K562 (cell line): ENCODE data around the gene NOL11. TPM values are rescaled to one million over a fixed set of nuclear protein-coding genes. Genes with fewer than 3 reads are reported as not detected.

Experiments
- ATAC-seq: fragments of 200-7000 bp; cut with Tn5 transposase; 3 replicates; pipeline ENCODE4 v1.9.1; 2020; ENCODE audit warnings: moderate library complexity
- BruUV-seq: library from RNA; stranded (reverse); fragments of 400-500 nt; replicated peaks from 2 replicates; lab custom pipeline; 2021; lab: Mats Ljungman, UMichigan
- CTCF ChIA-PET: fragments of 300-600 bp; formaldehyde crosslinking; extraction: SDS; loops from one replicate; lab custom pipeline; 2021; ENCODE audit warnings: low intra/inter-chr PET ratio; lab: Yijun Ruan, JAX
- POLR2A ChIA-PET: fragments of 300-600, 350-650 bp; sonication (Branson Sonifier 250); formaldehyde crosslinking; extraction: SDS; loops from one replicate; lab custom pipeline; 2021; ENCODE audit warnings: antibody characterized with exemption, inconsistent platforms; lab: Yijun Ruan, JAX
- DNase-seq, 4 experiments: peaks; one replicate each; pipeline versions ENCODE4 v3.0.0 to v3.0.0-alpha.2; 2011 to 2018; ENCODE audit warnings: low spot score in 3 of 4, mixed read lengths in 3 of 4; ENCODE audit errors: extremely low read depth in 1 of 4
- FAIRE-seq: peaks from 2 replicates; lab custom pipeline; 2011; peaks lifted over from hg19 to GRCh38; lab: Jason Lieb, UNC
- H2AFZ ChIP-seq: 2 replicates; pipeline ENCODE4 v1.6.0; 2011; ENCODE audit warnings: low read depth, low read length, control low read depth, inconsistent platforms
- H3K27ac ChIP-seq: fragments of 200-600 bp; 3 replicates; pipeline ENCODE4 v1.8.0; 2011; ENCODE audit warnings: low read depth, mild to moderate bottlenecking, control low read depth, inconsistent platforms, low read length, moderate library complexity, mixed read lengths; ENCODE audit errors: extremely low read depth
- H3K27me3 ChIP-seq, 2 experiments: fragments of 300-600 bp in 1 of 2; 2 replicates in 1 of 2; 3 replicates in 1 of 2; pipeline versions ENCODE4 v1.6.0 to v1.8.0; 2011; ENCODE audit warnings: inconsistent platforms in 2 of 2, low read length in 2 of 2, mild to moderate bottlenecking in 1 of 2, mixed read lengths in 1 of 2, moderate library complexity in 1 of 2; ENCODE audit not compliant: control insufficient read depth in 2 of 2, insufficient read depth in 2 of 2
- H3K36me3 ChIP-seq: fragments of 300-600 bp; 3 replicates; pipeline ENCODE4 v1.8.0; 2011; ENCODE audit warnings: mild to moderate bottlenecking, low read length, inconsistent platforms; ENCODE audit not compliant: control insufficient read depth, insufficient read depth
- H3K4me1 ChIP-seq, 2 experiments: fragments of 200-600 bp in 1 of 2; replicated peaks in 1 of 2; 2 replicates in 1 of 2; 3 replicates in 1 of 2; pipeline versions ENCODE4 v1.5.1 to v1.8.0; 2011; ENCODE audit warnings: inconsistent platforms in 2 of 2, low read length in 2 of 2, mild to moderate bottlenecking in 1 of 2, mixed read lengths in 1 of 2, moderate library complexity in 1 of 2; ENCODE audit not compliant: control insufficient read depth in 2 of 2, insufficient read depth in 2 of 2
- H3K4me2 ChIP-seq: 2 replicates; pipeline ENCODE4 v1.6.1; 2011; ENCODE audit warnings: low read length, control low read depth, inconsistent platforms, mixed read lengths; ENCODE audit not compliant: insufficient read depth
- H3K4me3 ChIP-seq: fragments of 200-600 bp; sonication (generic), shearing (Covaris generic); 2 replicates; pipeline ENCODE4 v1.5.1; 2016; ENCODE audit warnings: control low read depth, inconsistent platforms
- H3K79me2 ChIP-seq: fragments of 200-600 bp; 3 replicates; pipeline ENCODE4 v1.8.0; 2011; ENCODE audit warnings: low read length, inconsistent platforms; ENCODE audit not compliant: control insufficient read depth, insufficient read depth
- H3K9ac ChIP-seq, 2 experiments: 2 replicates each; pipeline versions ENCODE4 v1.6.0 to v1.6.1; 2011; ENCODE audit warnings: low read depth in 2 of 2, low read length in 2 of 2, control low read depth in 1 of 2, inconsistent platforms in 1 of 2, mild to moderate bottlenecking in 1 of 2, mixed read lengths in 1 of 2; ENCODE audit not compliant: insufficient read depth in 1 of 2
- H3K9me1 ChIP-seq: one replicate; pipeline ENCODE4 v1.6.0; 2011; ENCODE audit warnings: inconsistent platforms, mild to moderate bottlenecking, low read length, moderate library complexity; ENCODE audit not compliant: control insufficient read depth, insufficient read depth
- H3K9me3 ChIP-seq: replicated peaks from 2 replicates; pipeline ENCODE4 v1.5.1; 2011; ENCODE audit warnings: low read depth, low read length, inconsistent platforms; ENCODE audit not compliant: control insufficient read depth, insufficient read depth
- H4K20me1 ChIP-seq: replicated peaks from 2 replicates; pipeline ENCODE4 v1.6.1; 2011; ENCODE audit warnings: low read length, inconsistent platforms, mixed read lengths; ENCODE audit not compliant: control insufficient read depth, insufficient read depth
- BHLHE40 ChIP-seq: IDR thresholded peaks from 2 replicates; pipeline ENCODE4 v1.6.1; 2011; ENCODE audit warnings: low read length, improper control_type of control experiment
- E2F4 ChIP-seq: sonication (generic); formaldehyde crosslinking; IDR thresholded peaks from 2 replicates; pipeline ENCODE4 v1.8.0; 2022; ENCODE audit warnings: mild to moderate bottlenecking, low read depth, missing genetic modification reagents
- FOXJ2 ChIP-seq: fragments of 200-800 bp; sonication (Bioruptor generic); IDR thresholded peaks from 2 replicates; pipeline ENCODE4 v1.6.1; 2016; ENCODE audit warnings: missing genetic modification characterization, missing compliant biosample characterization
- ILF3 ChIP-seq: fragments of 450-650 bp; IDR thresholded peaks from 2 replicates; pipeline ENCODE4 v1.6.1; 2018; ENCODE audit warnings: antibody characterized with exemption, mild to moderate bottlenecking, moderate library complexity, borderline replicate concordance
- MAFK ChIP-seq: IDR thresholded peaks from 2 replicates; pipeline ENCODE4 v1.6.1; 2011; ENCODE audit warnings: low read length, improper control_type of control experiment
- NBN ChIP-seq: fragments of 450-650 bp; IDR thresholded peaks from 2 replicates; pipeline ENCODE4 v1.6.1; 2016; ENCODE audit warnings: low read depth, mild to moderate bottlenecking
- POLR3A ChIP-seq: IDR thresholded peaks from 2 replicates; pipeline ENCODE4 v1.6.1; 2011; ENCODE audit warnings: borderline replicate concordance, mild to moderate bottlenecking, moderate library complexity; ENCODE audit not compliant: insufficient read length, insufficient read depth; ENCODE audit errors: extremely low read depth
- ZNF140 ChIP-seq: fragments of 250-450 bp; sonication (Bioruptor Pico); IDR thresholded peaks from 2 replicates; pipeline ENCODE4 v1.8.0; 2021; ENCODE audit warnings: moderate library complexity, mild to moderate bottlenecking, inconsistent platforms
- ZNF584 ChIP-seq: fragments of 200-800 bp; sonication (Bioruptor generic); IDR thresholded peaks from 2 replicates; pipeline ENCODE4 v1.6.1; 2016; ENCODE audit warnings: low read depth, mild to moderate bottlenecking, missing genetic modification characterization, missing compliant biosample characterization
- ZSCAN32 ChIP-seq: fragments of 450-650 bp; formaldehyde crosslinking; IDR thresholded peaks from 2 replicates; pipeline ENCODE4 v1.4.0; 2020; ENCODE audit warnings: mild to moderate bottlenecking, moderate library complexity
- WGBS: fragments of 100-300 bp; shearing (Covaris generic); methylation state at CpG from one replicate; pipeline ENCODE4 v1.1.6; 2016; ENCODE audit warnings: low coverage, mixed read lengths; ENCODE audit not compliant: insufficient coverage; ENCODE audit errors: missing lambda C conversion rate; 5-methylcytosine and 5-hydroxymethylcytosine counted together
- in situ Hi-C: fragments of 300-500 bp; cut with MboI; formaldehyde crosslinking; loops from 4 replicates; pipeline ENCODE4 v1.15.0; 2018; ENCODE audit warnings: inconsistent platforms, mixed read lengths
- intact Hi-C: fragments of 100-400 bp; cut with micrococcal nuclease; formaldehyde crosslinking; loops from 2 replicates; pipeline ENCODE4 v1.14.2; 2022
- polyA plus RNA-seq, 8 experiments: library from polyadenylated mRNA; depleted of rRNA in 4 of 8; stranded (reverse) in 5 of 8; unstranded in 3 of 8; fragments of >200 nt; fragmentation: Nextera tagmentation in 2 of 8; fragmentation: Illumina TruSeq in 1 of 8; extraction: Ambion mirVana in 2 of 8; extraction: Trizol in 1 of 8; gene quantifications; 2 replicates each; pipeline versions ENCODE4 v1.2.1 to v1.2.3, GENCODE V29; 2011 to 2014; ENCODE audit warnings: inconsistent platforms in 1 of 8, missing spikeins in 1 of 8
- total RNA-seq, 7 experiments: library from RNA; depleted of rRNA in 6 of 7; stranded (reverse); fragments of >200 nt in 6 of 7; fragmentation: Illumina TruSeq in 2 of 7; extraction: Trizol in 2 of 7; gene quantifications; 2 replicates each; pipeline versions ENCODE4 v1.2.1 to v1.2.3, GENCODE V29; 2011 to 2021; ENCODE audit warnings: low replicate concordance in 1 of 7

Gene NOL11
- total and polyA plus RNA-seq, 9 of the 15 experiments (the other 6 are each of a cell fraction or from before 2014, with no cell fraction given) = 61.1 to 175 (median 121) TPM

DNA sequence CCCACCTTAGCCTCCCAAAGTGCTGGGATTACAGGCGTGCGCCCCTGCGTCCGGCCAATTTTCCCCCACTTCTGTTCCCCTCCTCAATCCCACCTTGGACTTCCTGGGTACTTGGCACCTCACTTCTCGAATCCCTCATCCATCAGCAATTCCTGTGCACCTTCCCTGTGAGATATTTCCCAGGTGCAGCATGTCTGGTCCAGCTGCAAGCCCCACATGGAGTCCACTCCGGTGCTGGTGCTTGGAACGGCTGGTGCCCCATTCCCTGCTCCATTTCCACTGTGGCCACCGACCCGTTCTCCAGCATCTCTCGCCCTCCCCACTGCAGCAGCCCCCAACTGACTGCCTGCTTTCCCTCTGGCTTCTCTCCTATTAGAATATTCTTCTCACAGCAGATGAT is 35.3 kb downstream of the NOL11 start:
- ATAC-seq (no peak), DNase-seq (no peak), FAIRE-seq (no peak)
- H4K20me1 ChIP-seq = no peaks in the 10 kb centered on the region
- intact Hi-C loops (no loop called here), in situ Hi-C loops (no loop called here)
- no peak overlapping the region for H3K4me3 ChIP-seq
- H3K9me1 ChIP-seq = no peaks in the 10 kb centered on the region
- BruUV-seq = no TSS peak
- POLR2A ChIA-PET = no interaction called here
- H2AFZ ChIP-seq = no peak overlapping the region
- no peaks in the 10 kb centered on the region for H3K4me1 ChIP-seq
- CTCF ChIA-PET = no interaction called here
- peak overlapping the region in 1 of 2 experiments; percentile 65; a peak in 1 of 4 replicates for H3K9ac ChIP-seq
- no peaks in the 10 kb centered on the region for H3K9me3 ChIP-seq
- no peaks in the 10 kb centered on the region for H3K79me2 ChIP-seq
- no peak overlapping the region for H3K4me2 ChIP-seq
- H3K36me3 ChIP-seq = peaks cover 30% of the 10 kb centered on the region
- no peak overlapping the region for H3K27ac ChIP-seq
- 87% methylated on average over 8 of the region's 10 CpGs for WGBS
- TF ChIP-seq ZNF140 (no peak), FOXJ2 (tag) (no peak), POLR3A (no peak), ILF3 (no peak), E2F4 (CRISPR knock-in tag) (no peak), ZNF584 (CRISPR knock-in tag) (no peak), ZSCAN32 (CRISPR knock-in tag) (no peak), BHLHE40 (no peak), NBN (no peak), MAFK (no peak)
- no peaks in the 10 kb centered on the region for H3K27me3 ChIP-seq
